ENCODE data around the gene PTPRF.

DNA sequence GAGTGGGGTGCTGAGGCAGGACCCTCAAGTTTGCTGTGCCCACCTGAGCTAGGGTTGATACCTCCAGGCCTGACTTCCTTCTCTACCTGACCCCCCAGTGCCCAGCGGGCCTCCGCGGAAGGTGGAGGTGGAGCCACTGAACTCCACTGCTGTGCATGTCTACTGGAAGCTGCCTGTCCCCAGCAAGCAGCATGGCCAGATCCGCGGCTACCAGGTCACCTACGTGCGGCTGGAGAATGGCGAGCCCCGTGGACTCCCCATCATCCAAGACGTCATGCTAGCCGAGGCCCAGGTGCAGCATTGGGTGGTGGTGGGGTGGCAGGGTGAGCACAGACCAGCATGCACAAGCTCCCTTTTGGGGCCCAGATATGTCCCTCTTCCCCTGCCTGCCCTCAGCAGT, 67.9 kb downstream of the PTPRF start:
- TF ChIP-seq, protein P1, sequence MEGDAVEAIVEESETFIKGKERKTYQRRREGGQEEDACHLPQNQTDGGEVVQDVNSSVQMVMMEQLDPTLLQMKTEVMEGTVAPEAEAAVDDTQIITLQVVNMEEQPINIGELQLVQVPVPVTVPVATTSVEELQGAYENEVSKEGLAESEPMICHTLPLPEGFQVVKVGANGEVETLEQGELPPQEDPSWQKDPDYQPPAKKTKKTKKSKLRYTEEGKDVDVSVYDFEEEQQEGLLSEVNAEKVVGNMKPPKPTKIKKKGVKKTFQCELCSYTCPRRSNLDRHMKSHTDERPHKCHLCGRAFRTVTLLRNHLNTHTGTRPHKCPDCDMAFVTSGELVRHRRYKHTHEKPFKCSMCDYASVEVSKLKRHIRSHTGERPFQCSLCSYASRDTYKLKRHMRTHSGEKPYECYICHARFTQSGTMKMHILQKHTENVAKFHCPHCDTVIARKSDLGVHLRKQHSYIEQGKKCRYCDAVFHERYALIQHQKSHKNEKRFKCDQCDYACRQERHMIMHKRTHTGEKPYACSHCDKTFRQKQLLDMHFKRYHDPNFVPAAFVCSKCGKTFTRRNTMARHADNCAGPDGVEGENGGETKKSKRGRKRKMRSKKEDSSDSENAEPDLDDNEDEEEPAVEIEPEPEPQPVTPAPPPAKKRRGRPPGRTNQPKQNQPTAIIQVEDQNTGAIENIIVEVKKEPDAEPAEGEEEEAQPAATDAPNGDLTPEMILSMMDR (IDR thresholded peaks at IDR 0.05; ENCODE audit: low read depth, low read length, poor library complexity, severe bottlenecking) = no peak
- no peak for TF ChIP-seq EZH2phosphoT487 (IDR thresholded peaks at IDR 0.05; ENCODE audit: borderline replicate concordance, low read length)
